SK-N-SH (cell line): ENCODE data around the gene IFITM5.

ENCODE experiments used
- JUND ChIP-seq: IDR thresholded peaks from 2 replicates; pipeline ENCODE4 v1.4.0; 2012
- NRF1 ChIP-seq: IDR thresholded peaks from 2 replicates; pipeline ENCODE4 v1.6.1; 2012; ENCODE audit warnings: low read depth, mild to moderate bottlenecking, low read length
- POLR2AphosphoS5 ChIP-seq: IDR thresholded peaks from 2 replicates; pipeline ENCODE4 v1.6.1; 2012; ENCODE audit warnings: low read depth, low read length
- RAD21 ChIP-seq: IDR thresholded peaks from 2 replicates; pipeline ENCODE4 v1.6.1; 2012; ENCODE audit warnings: mild to moderate bottlenecking, low read length
- RCOR1 ChIP-seq: fragments of 150-350 bp; IDR thresholded peaks from 2 replicates; pipeline ENCODE4 v1.6.1; 2017; ENCODE audit warnings: antibody characterized with exemption, low read length
- RFX5 ChIP-seq: IDR thresholded peaks from 2 replicates; pipeline ENCODE4 v1.6.1; 2012; ENCODE audit warnings: mild to moderate bottlenecking, improper control_type of control experiment, low read length
- SIN3A ChIP-seq: IDR thresholded peaks from 2 replicates; pipeline ENCODE4 v1.6.1; 2012; ENCODE audit warnings: low read depth, mild to moderate bottlenecking, low read length, moderate library complexity, borderline replicate concordance
- TEAD4 ChIP-seq: IDR thresholded peaks from 2 replicates; pipeline ENCODE4 v1.4.0; 2012; ENCODE audit warnings: mild to moderate bottlenecking, borderline replicate concordance; ENCODE audit not compliant: insufficient read depth
- TF ChIP-seq, protein P1 (sequence below): fragments of 200-600 bp; sonication (generic); IDR thresholded peaks from 2 replicates; pipeline ENCODE4 v1.6.1; 2017; ENCODE audit warnings: antibody characterized with exemption, mild to moderate bottlenecking, moderate library complexity
- TF ChIP-seq, protein P2 (sequence below): IDR thresholded peaks from 2 replicates; pipeline ENCODE4 v1.6.1; 2012; ENCODE audit warnings: mild to moderate bottlenecking, low read depth, low read length, moderate library complexity

- TF ChIP-seq RFX5 (no peak), POLR2AphosphoS5 (no peak), TEAD4 (no peak), JUND (no peak), RCOR1 (no peak), NRF1 (no peak), RAD21 (no peak), SIN3A (no peak)
- TF ChIP-seq, protein P1, sequence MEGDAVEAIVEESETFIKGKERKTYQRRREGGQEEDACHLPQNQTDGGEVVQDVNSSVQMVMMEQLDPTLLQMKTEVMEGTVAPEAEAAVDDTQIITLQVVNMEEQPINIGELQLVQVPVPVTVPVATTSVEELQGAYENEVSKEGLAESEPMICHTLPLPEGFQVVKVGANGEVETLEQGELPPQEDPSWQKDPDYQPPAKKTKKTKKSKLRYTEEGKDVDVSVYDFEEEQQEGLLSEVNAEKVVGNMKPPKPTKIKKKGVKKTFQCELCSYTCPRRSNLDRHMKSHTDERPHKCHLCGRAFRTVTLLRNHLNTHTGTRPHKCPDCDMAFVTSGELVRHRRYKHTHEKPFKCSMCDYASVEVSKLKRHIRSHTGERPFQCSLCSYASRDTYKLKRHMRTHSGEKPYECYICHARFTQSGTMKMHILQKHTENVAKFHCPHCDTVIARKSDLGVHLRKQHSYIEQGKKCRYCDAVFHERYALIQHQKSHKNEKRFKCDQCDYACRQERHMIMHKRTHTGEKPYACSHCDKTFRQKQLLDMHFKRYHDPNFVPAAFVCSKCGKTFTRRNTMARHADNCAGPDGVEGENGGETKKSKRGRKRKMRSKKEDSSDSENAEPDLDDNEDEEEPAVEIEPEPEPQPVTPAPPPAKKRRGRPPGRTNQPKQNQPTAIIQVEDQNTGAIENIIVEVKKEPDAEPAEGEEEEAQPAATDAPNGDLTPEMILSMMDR: no peak
- TF ChIP-seq, protein P2, sequence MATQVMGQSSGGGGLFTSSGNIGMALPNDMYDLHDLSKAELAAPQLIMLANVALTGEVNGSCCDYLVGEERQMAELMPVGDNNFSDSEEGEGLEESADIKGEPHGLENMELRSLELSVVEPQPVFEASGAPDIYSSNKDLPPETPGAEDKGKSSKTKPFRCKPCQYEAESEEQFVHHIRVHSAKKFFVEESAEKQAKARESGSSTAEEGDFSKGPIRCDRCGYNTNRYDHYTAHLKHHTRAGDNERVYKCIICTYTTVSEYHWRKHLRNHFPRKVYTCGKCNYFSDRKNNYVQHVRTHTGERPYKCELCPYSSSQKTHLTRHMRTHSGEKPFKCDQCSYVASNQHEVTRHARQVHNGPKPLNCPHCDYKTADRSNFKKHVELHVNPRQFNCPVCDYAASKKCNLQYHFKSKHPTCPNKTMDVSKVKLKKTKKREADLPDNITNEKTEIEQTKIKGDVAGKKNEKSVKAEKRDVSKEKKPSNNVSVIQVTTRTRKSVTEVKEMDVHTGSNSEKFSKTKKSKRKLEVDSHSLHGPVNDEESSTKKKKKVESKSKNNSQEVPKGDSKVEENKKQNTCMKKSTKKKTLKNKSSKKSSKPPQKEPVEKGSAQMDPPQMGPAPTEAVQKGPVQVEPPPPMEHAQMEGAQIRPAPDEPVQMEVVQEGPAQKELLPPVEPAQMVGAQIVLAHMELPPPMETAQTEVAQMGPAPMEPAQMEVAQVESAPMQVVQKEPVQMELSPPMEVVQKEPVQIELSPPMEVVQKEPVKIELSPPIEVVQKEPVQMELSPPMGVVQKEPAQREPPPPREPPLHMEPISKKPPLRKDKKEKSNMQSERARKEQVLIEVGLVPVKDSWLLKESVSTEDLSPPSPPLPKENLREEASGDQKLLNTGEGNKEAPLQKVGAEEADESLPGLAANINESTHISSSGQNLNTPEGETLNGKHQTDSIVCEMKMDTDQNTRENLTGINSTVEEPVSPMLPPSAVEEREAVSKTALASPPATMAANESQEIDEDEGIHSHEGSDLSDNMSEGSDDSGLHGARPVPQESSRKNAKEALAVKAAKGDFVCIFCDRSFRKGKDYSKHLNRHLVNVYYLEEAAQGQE: no peak
Observed at GRCh38 chr11:312092-312816, 12.9 kb upstream of the IFITM5 start.
